ENCODE data around the gene ERCC6L2. TPM values are rescaled to one million over a fixed set of nuclear protein-coding genes. Genes with fewer than 3 reads are reported as not detected.

The ERCC6L2 gene
- total RNA-seq, 1 experiment from 2014 or later, result 39.2 TPM

DNA sequence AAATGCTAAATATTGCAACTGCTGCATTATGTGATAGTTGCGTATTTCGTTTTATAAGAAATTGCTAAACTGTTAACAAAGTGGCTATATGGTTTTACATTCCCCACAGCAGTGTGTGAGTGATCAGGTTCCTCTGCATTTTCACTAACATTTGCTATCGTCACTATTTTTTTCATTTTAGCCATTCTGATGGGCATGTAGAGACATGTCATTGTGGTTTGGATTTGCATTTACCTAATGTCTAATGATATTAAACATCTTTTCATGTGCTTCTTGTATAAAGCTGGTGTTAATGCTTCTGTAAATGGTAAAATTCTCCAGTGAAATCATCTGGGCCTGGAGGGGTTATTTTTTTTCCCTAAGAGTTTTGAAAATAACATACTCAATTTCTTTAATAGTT is 61.6 kb downstream of the ERCC6L2 start:
- Histone ChIP-seq H3K27ac (ENCODE audit: low read depth, low read length) (no peak overlapping the region), H3K36me3 (ENCODE audit: control insufficient read depth in 1 of 2, insufficient read depth in 2 of 2, low read length in 2 of 2) (peaks cover 0 to 2% of the 10 kb centered on the region in 2 experiments; a peak in 3 of 4 replicates), H3K27me3 (ENCODE audit: insufficient read depth, low read length) (no peaks in the 10 kb centered on the region), H3K9me2 (ENCODE audit: insufficient read depth) (no peaks in the 10 kb centered on the region), H4K20me1 (ENCODE audit: insufficient read depth) (no peaks in the 10 kb centered on the region), H3K9me3 (ENCODE audit: control insufficient read depth in 1 of 2, insufficient read depth in 1 of 2, low read depth in 1 of 2, low read length in 2 of 2) (no peaks in the 10 kb centered on the region), H3K4me3 (replicated peaks in 1 of 2; ENCODE audit: low read depth in 1 of 2, low read length in 2 of 2) (no peak overlapping the region), H3K79me2 (ENCODE audit: insufficient read depth, low read length) (no peaks in the 10 kb centered on the region), H3K4me1 (ENCODE audit: control insufficient read depth in 1 of 2, insufficient read depth in 2 of 2, low read length in 2 of 2) (no peaks in the 10 kb centered on the region), H2AFZ (ENCODE audit: low read depth, low read length, poor library complexity, severe bottlenecking) (no peak overlapping the region), H3K9ac (ENCODE audit: low read length) (no peak overlapping the region), H3K4me2 (ENCODE audit: low read length) (no peak overlapping the region)
- TF ChIP-seq SIN3A (IDR thresholded peaks at IDR 0.05; ENCODE audit: low read depth) (no peak), JUND (IDR thresholded peaks at IDR 0.05) (no peak), EZH2 (IDR thresholded peaks at IDR 0.05) (no peak), CEBPB (IDR thresholded peaks at IDR 0.05; ENCODE audit: low read depth) (no peak), REST (IDR thresholded peaks at IDR 0.05; ENCODE audit: low read depth) (no peak), FOSL1 (IDR thresholded peaks at IDR 0.05; ENCODE audit: low read depth) (no peak), TCF7L2 (IDR thresholded peaks at IDR 0.05; ENCODE audit: borderline replicate concordance, extremely low read depth, insufficient read depth, insufficient read length) (no peak), ZBTB33 (IDR thresholded peaks at IDR 0.05; ENCODE audit: extremely low read depth, insufficient replicate concordance, low read length) (no peak), SP1 (IDR thresholded peaks at IDR 0.05; ENCODE audit: low read depth) (no peak), MAX (IDR thresholded peaks at IDR 0.05) (no peak), EGR1 (IDR thresholded peaks at IDR 0.05; ENCODE audit: low read depth) (no peak)
- TF ChIP-seq, protein P1, sequence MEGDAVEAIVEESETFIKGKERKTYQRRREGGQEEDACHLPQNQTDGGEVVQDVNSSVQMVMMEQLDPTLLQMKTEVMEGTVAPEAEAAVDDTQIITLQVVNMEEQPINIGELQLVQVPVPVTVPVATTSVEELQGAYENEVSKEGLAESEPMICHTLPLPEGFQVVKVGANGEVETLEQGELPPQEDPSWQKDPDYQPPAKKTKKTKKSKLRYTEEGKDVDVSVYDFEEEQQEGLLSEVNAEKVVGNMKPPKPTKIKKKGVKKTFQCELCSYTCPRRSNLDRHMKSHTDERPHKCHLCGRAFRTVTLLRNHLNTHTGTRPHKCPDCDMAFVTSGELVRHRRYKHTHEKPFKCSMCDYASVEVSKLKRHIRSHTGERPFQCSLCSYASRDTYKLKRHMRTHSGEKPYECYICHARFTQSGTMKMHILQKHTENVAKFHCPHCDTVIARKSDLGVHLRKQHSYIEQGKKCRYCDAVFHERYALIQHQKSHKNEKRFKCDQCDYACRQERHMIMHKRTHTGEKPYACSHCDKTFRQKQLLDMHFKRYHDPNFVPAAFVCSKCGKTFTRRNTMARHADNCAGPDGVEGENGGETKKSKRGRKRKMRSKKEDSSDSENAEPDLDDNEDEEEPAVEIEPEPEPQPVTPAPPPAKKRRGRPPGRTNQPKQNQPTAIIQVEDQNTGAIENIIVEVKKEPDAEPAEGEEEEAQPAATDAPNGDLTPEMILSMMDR (IDR thresholded peaks at IDR 0.05 in 2 of 3, conservative IDR thresholded peaks at IDR 0.05 in 1 of 3; ENCODE audit: borderline replicate concordance in 1 of 3, insufficient read depth in 1 of 3, low read depth in 2 of 3, low read length in 2 of 3), result no peak
- BruUV-seq (replicated peaks), result no TSS peak
- no peak for DNase-seq (ENCODE audit: low read depth, low spot score)
- CTCF ChIA-PET, result no interaction called here
- RAD21 ChIA-PET (ENCODE audit: low non-redundant PET in 1 of 2, low total read pairs in 2 of 2, uncharacterized antibody in 2 of 2, unreplicated experiment in 2 of 2), result no interaction called here
- intact Hi-C loops (cut with micrococcal nuclease), result no loop called here
- POLR2A ChIA-PET, result no interaction called here
- ATAC-seq, result no peak
